PC-3 (cell line): ENCODE measurements around the gene SIVA1.

ENCODE experiments used
- EZH2 ChIP-seq: fragments of 300-600 bp; sonication (generic); IDR thresholded peaks from one replicate; pipeline ENCODE4 v1.6.1; 2017; ENCODE audit warnings: antibody characterized with exemption, mild to moderate bottlenecking, low read length; ENCODE audit not compliant: unreplicated experiment
- TF ChIP-seq, protein P1 (sequence below): fragments of 300-600 bp; sonication (generic); conservative IDR thresholded peaks from 2 replicates; pipeline ENCODE4 v1.5.1; 2017; ENCODE audit warnings: antibody characterized with exemption, low read depth, mild to moderate bottlenecking, low read length

DNA sequence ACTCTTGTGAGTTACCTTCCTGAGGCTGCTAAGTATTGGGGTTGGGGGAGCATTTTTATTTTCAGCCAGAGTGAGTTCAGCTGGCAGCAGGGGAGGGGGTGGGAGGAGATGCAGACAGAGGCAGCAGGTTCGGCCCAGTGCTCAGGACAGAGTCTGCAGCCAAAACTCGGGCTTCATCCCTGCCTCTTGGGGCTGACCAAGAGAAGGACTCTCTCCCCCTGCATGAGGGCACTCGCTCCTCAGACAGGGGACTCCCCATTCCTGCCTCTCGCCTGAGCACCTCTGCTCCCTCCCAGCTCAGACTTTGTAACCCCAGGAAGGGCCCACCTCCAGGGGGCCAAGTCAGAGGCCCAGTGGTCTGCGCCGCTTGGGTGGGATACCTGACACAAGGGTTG is 43.7 kb downstream of the SIVA1 start:
- TF ChIP-seq EZH2, result no peak
- TF ChIP-seq, protein P1, sequence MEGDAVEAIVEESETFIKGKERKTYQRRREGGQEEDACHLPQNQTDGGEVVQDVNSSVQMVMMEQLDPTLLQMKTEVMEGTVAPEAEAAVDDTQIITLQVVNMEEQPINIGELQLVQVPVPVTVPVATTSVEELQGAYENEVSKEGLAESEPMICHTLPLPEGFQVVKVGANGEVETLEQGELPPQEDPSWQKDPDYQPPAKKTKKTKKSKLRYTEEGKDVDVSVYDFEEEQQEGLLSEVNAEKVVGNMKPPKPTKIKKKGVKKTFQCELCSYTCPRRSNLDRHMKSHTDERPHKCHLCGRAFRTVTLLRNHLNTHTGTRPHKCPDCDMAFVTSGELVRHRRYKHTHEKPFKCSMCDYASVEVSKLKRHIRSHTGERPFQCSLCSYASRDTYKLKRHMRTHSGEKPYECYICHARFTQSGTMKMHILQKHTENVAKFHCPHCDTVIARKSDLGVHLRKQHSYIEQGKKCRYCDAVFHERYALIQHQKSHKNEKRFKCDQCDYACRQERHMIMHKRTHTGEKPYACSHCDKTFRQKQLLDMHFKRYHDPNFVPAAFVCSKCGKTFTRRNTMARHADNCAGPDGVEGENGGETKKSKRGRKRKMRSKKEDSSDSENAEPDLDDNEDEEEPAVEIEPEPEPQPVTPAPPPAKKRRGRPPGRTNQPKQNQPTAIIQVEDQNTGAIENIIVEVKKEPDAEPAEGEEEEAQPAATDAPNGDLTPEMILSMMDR, result no peak
